Endothelial cell of umbilical vein (primary cell): Measurements from ENCODE around the gene SART3. TPM values are rescaled to one million over a fixed set of nuclear protein-coding genes. Genes with fewer than 3 reads are reported as not detected.

Experiments
- BruUV-seq: library from RNA; stranded (reverse); fragments of 400-500 nt; replicated peaks from 2 replicates; lab custom pipeline; 2021; lab: Mats Ljungman, UMichigan
- CTCF ChIA-PET: fragments of 300-600, 350-600 bp; sonication (Branson Sonifier 250); formaldehyde crosslinking; loops from one replicate; lab custom pipeline; 2021; ENCODE audit warnings: antibody characterized with exemption, inconsistent platforms; lab: Charles Lee
- POLR2A ChIA-PET: fragments of 300-600, 350-600 bp; sonication (Branson Sonifier 250); formaldehyde crosslinking; loops from one replicate; lab custom pipeline; 2021; ENCODE audit warnings: antibody characterized with exemption, inconsistent platforms; lab: Charles Lee
- DNase-seq: peaks from one replicate; pipeline ENCODE4 v3.0.0-alpha.2; 2011; ENCODE audit warnings: low read depth, low spot score
- FAIRE-seq: peaks from 2 replicates; lab custom pipeline; 2011; peaks lifted over from hg19 to GRCh38; lab: Jason Lieb, UNC
- H2AFZ ChIP-seq: 2 replicates; pipeline ENCODE4 v1.6.0; 2012; ENCODE audit warnings: low read depth, low read length, control low read depth, inconsistent platforms
- H3K27ac ChIP-seq: 2 replicates; pipeline ENCODE4 v1.5.1; 2011; ENCODE audit warnings: low read depth, mild to moderate bottlenecking, control low read depth, low read length, moderate library complexity; ENCODE audit not compliant: insufficient read depth
- H3K27me3 ChIP-seq, 2 experiments: 2 replicates each; pipeline versions ENCODE4 v1.6.0 to v1.6.1; 2011; ENCODE audit warnings: low read length in 2 of 2, mixed read lengths in 1 of 2; ENCODE audit not compliant: control insufficient read depth in 2 of 2, insufficient read depth in 2 of 2
- H3K36me3 ChIP-seq, 2 experiments: 2 replicates in 1 of 2; 3 replicates in 1 of 2; pipeline ENCODE4 v1.5.1; 2011; ENCODE audit warnings: low read length in 2 of 2, mild to moderate bottlenecking in 1 of 2, moderate library complexity in 1 of 2; ENCODE audit not compliant: control insufficient read depth in 2 of 2, insufficient read depth in 2 of 2; ENCODE audit errors: extremely low read depth in 1 of 2
- H3K4me1 ChIP-seq: 3 replicates; pipeline ENCODE4 v1.5.1; 2011; ENCODE audit warnings: mild to moderate bottlenecking, low read length; ENCODE audit not compliant: control insufficient read depth, insufficient read depth; ENCODE audit errors: extremely low read depth
- H3K4me2 ChIP-seq: 2 replicates; pipeline ENCODE4 v1.6.1; 2011; ENCODE audit warnings: low read length, control low read depth, mixed read lengths; ENCODE audit not compliant: insufficient read depth
- H3K4me3 ChIP-seq, 3 experiments: fragments of 200-600 bp in 1 of 3; sonication (generic), shearing (Covaris generic) in 1 of 3; replicated peaks in 1 of 3; 2 replicates each; pipeline ENCODE4 v1.5.1; 2011 to 2016; ENCODE audit warnings: control low read depth in 3 of 3, low read length in 3 of 3, mild to moderate bottlenecking in 2 of 3, inconsistent platforms in 1 of 3, low read depth in 1 of 3, moderate library complexity in 1 of 3; ENCODE audit not compliant: insufficient read depth in 1 of 3
- H3K79me2 ChIP-seq: 2 replicates; pipeline ENCODE4 v1.6.0; 2012; ENCODE audit warnings: low read length, inconsistent platforms; ENCODE audit not compliant: control insufficient read depth, insufficient read depth
- H3K9ac ChIP-seq: replicated peaks from 2 replicates; pipeline ENCODE3; 2011; ENCODE audit warnings: low read length, control low read depth; ENCODE audit not compliant: insufficient read depth; ENCODE audit errors: extremely low read depth
- H3K9me1 ChIP-seq: replicated peaks from 3 replicates; pipeline ENCODE4 v1.6.0; 2011; ENCODE audit warnings: mild to moderate bottlenecking, low read length; ENCODE audit not compliant: control insufficient read depth, insufficient read depth; ENCODE audit errors: extremely low read depth
- H3K9me3 ChIP-seq: replicated peaks from 2 replicates; pipeline ENCODE4 v1.5.1; 2012; ENCODE audit warnings: low read length, inconsistent platforms; ENCODE audit not compliant: control insufficient read depth, insufficient read depth
- H4K20me1 ChIP-seq: replicated peaks from 2 replicates; pipeline ENCODE3; 2011; ENCODE audit warnings: mild to moderate bottlenecking, low read length; ENCODE audit not compliant: control insufficient read depth, insufficient read depth; ENCODE audit errors: extremely low read depth
- EZH2 ChIP-seq: IDR thresholded peaks from 2 replicates; pipeline ENCODE4 v1.6.1; 2012; ENCODE audit warnings: borderline replicate concordance, low read depth, mild to moderate bottlenecking, moderate library complexity, low read length, inconsistent platforms; ENCODE audit not compliant: severe bottlenecking
- FOS ChIP-seq: IDR thresholded peaks from 2 replicates; pipeline ENCODE4 v1.6.1; 2011; ENCODE audit warnings: mild to moderate bottlenecking, low read length, moderate library complexity, borderline replicate concordance; ENCODE audit not compliant: insufficient read depth
- GATA2 ChIP-seq: IDR thresholded peaks from 2 replicates; pipeline ENCODE4 v1.7.0; 2011; ENCODE audit warnings: low read depth, mild to moderate bottlenecking, moderate library complexity, mixed read lengths, low read length; ENCODE audit not compliant: insufficient read length, insufficient read depth
- JUN ChIP-seq: IDR thresholded peaks from 2 replicates; pipeline ENCODE4 v1.6.1; 2011; ENCODE audit warnings: borderline replicate concordance, low read depth; ENCODE audit not compliant: insufficient read length, insufficient read depth
- MYC ChIP-seq: IDR thresholded peaks from one replicate; pipeline ENCODE4 v1.6.1; 2011; ENCODE audit warnings: mild to moderate bottlenecking, low read depth, low read length
- POLR2A ChIP-seq: IDR thresholded peaks from 2 replicates; pipeline ENCODE4 v1.6.1; 2012; ENCODE audit warnings: low read depth, mild to moderate bottlenecking, control low read depth, low read length
- POLR2AphosphoS5 ChIP-seq: IDR thresholded peaks from 2 replicates; pipeline ENCODE4 v1.6.1; 2012; ENCODE audit warnings: low read depth, mild to moderate bottlenecking, control low read depth, low read length, moderate library complexity; ENCODE audit not compliant: insufficient read depth
- dilution Hi-C: fragments of 300-500 bp; cut with MboI; formaldehyde crosslinking; loops from one replicate; pipeline ENCODE4 v1.15.0; 2019; ENCODE audit warnings: low sequenced_read_pairs; ENCODE audit not compliant: extremely low pct_ligation_motif_present
- intact Hi-C: fragments of 100-400 bp; cut with micrococcal nuclease; formaldehyde crosslinking; loops from one replicate; pipeline ENCODE4 v1.10.0; 2022
- polyA plus RNA-seq, 4 experiments: library from polyadenylated mRNA; depleted of rRNA in 3 of 4; stranded (reverse) in 3 of 4; unstranded in 1 of 4; fragments of >200 nt; gene quantifications; 2 replicates each; pipeline versions ENCODE4 v1.2.1 to v1.2.3, GENCODE V29; 2011 to 2012; ENCODE audit warnings: missing spikeins in 1 of 4
- total RNA-seq: library from RNA; stranded (reverse); gene quantifications from 2 replicates; pipeline ENCODE4 v1.2.3, GENCODE V29; 2021
- TF ChIP-seq, protein P1 (sequence below): IDR thresholded peaks from 2 replicates; pipeline ENCODE4 v1.6.1; 2011; ENCODE audit not compliant: insufficient read depth, insufficient read length
- TF ChIP-seq, protein P2 (sequence below), 2 donors: IDR thresholded peaks; 1 replicate in 1 of 2; 2 replicates in 1 of 2; pipeline ENCODE4 v1.5.1; 2011; ENCODE audit warnings: low read length in 2 of 2, mild to moderate bottlenecking in 2 of 2, moderate library complexity in 2 of 2, control low read depth in 1 of 2, inconsistent platforms in 1 of 2, low read depth in 1 of 2; ENCODE audit not compliant: insufficient read depth in 1 of 2; ENCODE audit errors: extremely low read depth in 1 of 2

SART3 gene
- total and polyA plus RNA-seq, 2 donors (not counting 3 experiments of a cell fraction or from before 2014, with no cell fraction given): 13.9 to 50.7 TPM

DNA sequence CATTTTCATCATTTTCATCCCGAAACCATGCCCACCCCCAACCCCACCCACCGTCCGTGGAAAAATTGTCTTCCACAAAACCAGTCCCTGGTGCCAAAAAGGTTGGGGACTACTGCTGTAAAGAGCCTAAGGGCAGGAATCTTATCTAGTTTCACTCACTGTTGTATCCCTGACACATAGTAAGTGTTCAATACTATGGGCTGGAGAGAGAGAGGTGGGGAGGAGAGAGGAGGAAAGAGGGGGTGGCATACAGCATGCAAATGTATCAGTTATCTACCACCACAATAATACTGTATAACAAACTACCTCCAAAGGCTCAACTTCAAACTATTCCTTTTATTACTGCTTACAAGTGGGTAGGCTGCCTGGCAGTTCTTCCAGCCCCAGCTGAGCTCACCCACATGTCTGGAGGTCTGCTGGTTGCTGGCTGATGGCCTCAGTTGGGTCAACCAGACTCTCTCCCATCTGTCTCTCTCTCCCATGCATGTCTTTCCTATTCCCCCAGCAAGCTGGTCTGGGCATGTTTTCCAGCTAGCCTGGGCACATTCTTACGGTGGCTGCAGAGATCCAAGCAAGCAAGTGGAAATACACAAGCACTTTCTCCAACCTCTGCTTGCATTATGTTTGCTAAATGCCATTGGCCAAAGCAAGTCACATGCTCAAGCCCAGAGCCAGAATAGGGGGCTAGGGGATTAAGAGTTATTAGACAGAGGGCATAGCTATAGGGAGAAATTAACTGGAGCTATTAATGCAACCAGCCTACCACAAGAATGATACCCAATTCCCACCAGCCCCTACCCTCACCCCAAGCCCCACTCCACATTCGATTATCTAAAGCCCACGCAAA, 77.5 kb downstream of the SART3 start:
- DNase-seq (no peak), FAIRE-seq (no peak)
- Histone ChIP-seq H3K27me3 (no peaks in the 10 kb centered on the region), H2AFZ (no peak overlapping the region), H3K4me3 (no peak overlapping the region), H3K4me1 (no peaks in the 10 kb centered on the region), H3K9me1 (no peaks in the 10 kb centered on the region), H3K79me2 (no peaks in the 10 kb centered on the region), H3K9ac (no peak overlapping the region), H3K9me3 (no peaks in the 10 kb centered on the region), H3K36me3 (no peaks in the 10 kb centered on the region), H3K27ac (no peak overlapping the region), H3K4me2 (no peak overlapping the region), H4K20me1 (no peaks in the 10 kb centered on the region)
- dilution Hi-C loops (no loop called here), intact Hi-C loops (no loop called here)
- POLR2A ChIA-PET: no interaction called here
- no TSS peak for BruUV-seq
- CTCF ChIA-PET: no interaction called here
- TF ChIP-seq, protein P1, sequence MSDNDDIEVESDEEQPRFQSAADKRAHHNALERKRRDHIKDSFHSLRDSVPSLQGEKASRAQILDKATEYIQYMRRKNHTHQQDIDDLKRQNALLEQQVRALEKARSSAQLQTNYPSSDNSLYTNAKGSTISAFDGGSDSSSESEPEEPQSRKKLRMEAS: no peak
- TF ChIP-seq GATA2 (no peak), POLR2A (no peak), FOS (no peak), POLR2AphosphoS5 (no peak), MYC (no peak), JUN (no peak), EZH2 (no peak)
- TF ChIP-seq, protein P2, sequence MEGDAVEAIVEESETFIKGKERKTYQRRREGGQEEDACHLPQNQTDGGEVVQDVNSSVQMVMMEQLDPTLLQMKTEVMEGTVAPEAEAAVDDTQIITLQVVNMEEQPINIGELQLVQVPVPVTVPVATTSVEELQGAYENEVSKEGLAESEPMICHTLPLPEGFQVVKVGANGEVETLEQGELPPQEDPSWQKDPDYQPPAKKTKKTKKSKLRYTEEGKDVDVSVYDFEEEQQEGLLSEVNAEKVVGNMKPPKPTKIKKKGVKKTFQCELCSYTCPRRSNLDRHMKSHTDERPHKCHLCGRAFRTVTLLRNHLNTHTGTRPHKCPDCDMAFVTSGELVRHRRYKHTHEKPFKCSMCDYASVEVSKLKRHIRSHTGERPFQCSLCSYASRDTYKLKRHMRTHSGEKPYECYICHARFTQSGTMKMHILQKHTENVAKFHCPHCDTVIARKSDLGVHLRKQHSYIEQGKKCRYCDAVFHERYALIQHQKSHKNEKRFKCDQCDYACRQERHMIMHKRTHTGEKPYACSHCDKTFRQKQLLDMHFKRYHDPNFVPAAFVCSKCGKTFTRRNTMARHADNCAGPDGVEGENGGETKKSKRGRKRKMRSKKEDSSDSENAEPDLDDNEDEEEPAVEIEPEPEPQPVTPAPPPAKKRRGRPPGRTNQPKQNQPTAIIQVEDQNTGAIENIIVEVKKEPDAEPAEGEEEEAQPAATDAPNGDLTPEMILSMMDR (IDR thresholded peaks at IDR 0.05; ENCODE audit: extremely low read depth in 1 of 2, insufficient read depth in 1 of 2, low read depth in 1 of 2, low read length in 2 of 2): no peak
